HepG2 (cell line): Measurements from ENCODE around the gene DPEP3. TPM values are rescaled to one million over a fixed set of nuclear protein-coding genes. Genes with fewer than 3 reads are reported as not detected.

ENCODE experiments used
- DNMT1 ChIP-seq: sonication (generic); formaldehyde crosslinking; IDR thresholded peaks from 2 replicates; pipeline ENCODE4 v1.5.1; 2020; ENCODE audit warnings: mild to moderate bottlenecking, missing genetic modification reagents
- EED ChIP-seq: sonication (generic); formaldehyde crosslinking; IDR thresholded peaks from 2 replicates; pipeline ENCODE4 v1.5.0; 2020; ENCODE audit warnings: mild to moderate bottlenecking, missing genetic modification reagents
- FOXJ3 ChIP-seq: sonication (generic); formaldehyde crosslinking; IDR thresholded peaks from 2 replicates; pipeline ENCODE4 v1.4.0; 2020; ENCODE audit warnings: missing genetic modification reagents, mild to moderate bottlenecking, borderline replicate concordance
- MEIS1 ChIP-seq: sonication (generic); formaldehyde crosslinking; IDR thresholded peaks from 2 replicates; pipeline ENCODE4 v1.9.0; 2021; ENCODE audit warnings: mild to moderate bottlenecking, missing genetic modification reagents, moderate library complexity, borderline replicate concordance
- NFKB2 ChIP-seq: sonication (generic); formaldehyde crosslinking; IDR thresholded peaks from 2 replicates; pipeline ENCODE4 v1.4.0; 2020; ENCODE audit warnings: missing genetic modification reagents, borderline replicate concordance
- PRPF4 ChIP-seq: fragments of 200-400 bp; formaldehyde crosslinking; IDR thresholded peaks from 2 replicates; pipeline ENCODE4 v1.6.1; 2016; ENCODE audit warnings: low read length, low read depth; ENCODE audit not compliant: poor library complexity, severe bottlenecking
- RARG ChIP-seq: sonication (generic); formaldehyde crosslinking; IDR thresholded peaks from 2 replicates; pipeline ENCODE4 v1.4.0; 2020; ENCODE audit warnings: low read depth, mild to moderate bottlenecking, missing genetic modification reagents
- SAFB2 ChIP-seq: sonication (generic); formaldehyde crosslinking; IDR thresholded peaks from 2 replicates; pipeline ENCODE4 v1.5.1; 2020; ENCODE audit warnings: missing genetic modification reagents, low read depth, mild to moderate bottlenecking, borderline replicate concordance
- SKI ChIP-seq: fragments of 450-650 bp; IDR thresholded peaks from one replicate; pipeline ENCODE4 v1.6.1; 2018; ENCODE audit warnings: mild to moderate bottlenecking; ENCODE audit not compliant: partially characterized antibody
- TCF12 ChIP-seq, 2 experiments: fragments of 450-650 bp in 1 of 2; sonication (generic) in 1 of 2; formaldehyde crosslinking in 1 of 2; IDR thresholded peaks; 2 replicates each; pipeline versions ENCODE4 v1.6.1 to v1.8.0; 2017 to 2022; ENCODE audit warnings: antibody characterized with exemption in 1 of 2, mild to moderate bottlenecking in 1 of 2, missing genetic modification reagents in 1 of 2, moderate library complexity in 1 of 2
- XBP1 ChIP-seq: sonication (generic); formaldehyde crosslinking; IDR thresholded peaks from 2 replicates; pipeline ENCODE4 v1.5.0; 2020; ENCODE audit warnings: missing genetic modification reagents
- YEATS4 ChIP-seq: sonication (generic); formaldehyde crosslinking; IDR thresholded peaks from 2 replicates; pipeline ENCODE4 v1.4.0; 2020; ENCODE audit warnings: missing genetic modification reagents, borderline replicate concordance
- ZNF180 ChIP-seq: sonication (generic); formaldehyde crosslinking; IDR thresholded peaks from 2 replicates; pipeline ENCODE4 v1.4.0; 2020; ENCODE audit warnings: low read depth, missing genetic modification reagents, borderline replicate concordance
- ZNF24 ChIP-seq: fragments of 450-650 bp; IDR thresholded peaks from 2 replicates; pipeline ENCODE4 v1.6.1; 2017; ENCODE audit warnings: antibody characterized with exemption, mild to moderate bottlenecking
- ZNF672 ChIP-seq: sonication (generic); formaldehyde crosslinking; IDR thresholded peaks from 2 replicates; pipeline ENCODE4 v1.8.1; 2022; ENCODE audit warnings: missing genetic modification reagents
- ZSCAN25 ChIP-seq: sonication (generic); formaldehyde crosslinking; IDR thresholded peaks from 2 replicates; pipeline ENCODE4 v1.8.0; 2022; ENCODE audit warnings: mild to moderate bottlenecking, missing genetic modification reagents
- polyA plus RNA-seq, 8 experiments: library from polyadenylated mRNA; depleted of rRNA in 3 of 8; stranded (reverse) in 7 of 8; unstranded in 1 of 8; fragments of >200 nt; fragmentation: Illumina TruSeq in 4 of 8; extraction: Trizol in 4 of 8; gene quantifications; 2 replicates each; pipeline versions ENCODE4 v1.2.1 to v1.2.3, GENCODE V29; 2011 to 2016; ENCODE audit warnings: low read depth in 4 of 8, missing spikeins in 1 of 8, mixed read lengths in 1 of 8; ENCODE audit not compliant: insufficient read depth in 1 of 8
- total RNA-seq, 5 experiments: library from RNA; depleted of rRNA; stranded (reverse); fragments of >200 nt; fragmentation: Illumina TruSeq; extraction: Trizol; gene quantifications; 2 replicates each; pipeline ENCODE4 v1.2.3, GENCODE V29; 2016; ENCODE audit warnings: low read depth in 1 of 5
- TF ChIP-seq, protein P1 (sequence below): IDR thresholded peaks from 2 replicates; pipeline ENCODE4 v1.6.1; 2016; ENCODE audit warnings: mild to moderate bottlenecking, missing biosample characterization, missing genetic modification reagents
- TF ChIP-seq, protein P2 (sequence below): sonication (generic); formaldehyde crosslinking; IDR thresholded peaks from 2 replicates; pipeline ENCODE4 v1.5.0; 2020; ENCODE audit warnings: mild to moderate bottlenecking, missing genetic modification reagents, borderline replicate concordance
- TF ChIP-seq, protein P3 (sequence below): sonication (generic); formaldehyde crosslinking; IDR thresholded peaks from 2 replicates; pipeline ENCODE4 v1.8.1; 2023; ENCODE audit warnings: mild to moderate bottlenecking, missing genetic modification reagents
- TF ChIP-seq, protein P4 (sequence below): sonication (generic); formaldehyde crosslinking; IDR thresholded peaks from 2 replicates; pipeline ENCODE4 v1.4.0; 2020; ENCODE audit warnings: mild to moderate bottlenecking, missing genetic modification reagents, borderline replicate concordance

DPEP3 gene
- total and polyA plus RNA-seq, 2 of the 13 experiments (the other 11 are each of a cell fraction or from before 2014, with no cell fraction given), result not detected

DNA sequence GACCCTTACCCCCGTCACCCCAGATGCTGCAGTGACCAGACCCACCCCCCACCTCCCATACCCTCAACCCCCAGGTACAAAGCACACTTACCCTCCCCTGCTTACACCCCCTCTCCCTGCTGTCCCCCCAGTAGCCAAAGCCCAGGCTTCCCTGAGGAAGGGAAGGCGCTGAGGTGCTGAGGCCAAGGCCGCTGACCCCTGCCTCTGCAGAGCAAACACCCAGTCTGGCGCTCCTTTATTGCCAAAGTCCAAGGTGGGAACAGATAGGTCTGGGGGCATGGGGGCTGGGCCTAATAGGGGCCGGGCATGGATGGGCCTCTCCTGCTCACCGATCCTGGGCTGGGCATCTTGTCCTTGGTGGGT is 37.1 kb downstream of the DPEP3 start (continued):
- TF ChIP-seq ZNF672 (CRISPR knock-in tag) (no peak), ZNF24 (0 out of 2 replicates have a peak, but pooled peaks have one; percentile 8), FOXJ3 (CRISPR knock-in tag) (no peak), YEATS4 (CRISPR knock-in tag) (peak; percentile 20; the same call in 1 of the 2 replicates), SKI (peak; percentile 74), NFKB2 (CRISPR knock-in tag) (no peak), EED (CRISPR knock-in tag) (no peak), PRPF4 (no peak), MEIS1 (CRISPR knock-in tag) (peak; percentile 72; the same call in 1 of the 2 replicates), TCF12 (IDR thresholded peaks at IDR 0.05) (no peak), TCF12 (CRISPR knock-in tag; IDR thresholded peaks at IDR 0.05) (peak; percentile 90), SAFB2 (CRISPR knock-in tag) (no peak), DNMT1 (no peak), ZSCAN25 (peak; percentile 98), ZNF180 (CRISPR knock-in tag) (no peak), XBP1 (no peak), RARG (CRISPR knock-in tag) (0 out of 2 replicates have a peak, but pooled peaks have one; percentile 36)
- TF ChIP-seq, protein P1, sequence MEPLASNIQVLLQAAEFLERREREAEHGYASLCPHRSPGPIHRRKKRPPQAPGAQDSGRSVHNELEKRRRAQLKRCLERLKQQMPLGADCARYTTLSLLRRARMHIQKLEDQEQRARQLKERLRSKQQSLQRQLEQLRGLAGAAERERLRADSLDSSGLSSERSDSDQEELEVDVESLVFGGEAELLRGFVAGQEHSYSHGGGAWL (CRISPR knock-in tag), result no peak
- TF ChIP-seq, protein P2, sequence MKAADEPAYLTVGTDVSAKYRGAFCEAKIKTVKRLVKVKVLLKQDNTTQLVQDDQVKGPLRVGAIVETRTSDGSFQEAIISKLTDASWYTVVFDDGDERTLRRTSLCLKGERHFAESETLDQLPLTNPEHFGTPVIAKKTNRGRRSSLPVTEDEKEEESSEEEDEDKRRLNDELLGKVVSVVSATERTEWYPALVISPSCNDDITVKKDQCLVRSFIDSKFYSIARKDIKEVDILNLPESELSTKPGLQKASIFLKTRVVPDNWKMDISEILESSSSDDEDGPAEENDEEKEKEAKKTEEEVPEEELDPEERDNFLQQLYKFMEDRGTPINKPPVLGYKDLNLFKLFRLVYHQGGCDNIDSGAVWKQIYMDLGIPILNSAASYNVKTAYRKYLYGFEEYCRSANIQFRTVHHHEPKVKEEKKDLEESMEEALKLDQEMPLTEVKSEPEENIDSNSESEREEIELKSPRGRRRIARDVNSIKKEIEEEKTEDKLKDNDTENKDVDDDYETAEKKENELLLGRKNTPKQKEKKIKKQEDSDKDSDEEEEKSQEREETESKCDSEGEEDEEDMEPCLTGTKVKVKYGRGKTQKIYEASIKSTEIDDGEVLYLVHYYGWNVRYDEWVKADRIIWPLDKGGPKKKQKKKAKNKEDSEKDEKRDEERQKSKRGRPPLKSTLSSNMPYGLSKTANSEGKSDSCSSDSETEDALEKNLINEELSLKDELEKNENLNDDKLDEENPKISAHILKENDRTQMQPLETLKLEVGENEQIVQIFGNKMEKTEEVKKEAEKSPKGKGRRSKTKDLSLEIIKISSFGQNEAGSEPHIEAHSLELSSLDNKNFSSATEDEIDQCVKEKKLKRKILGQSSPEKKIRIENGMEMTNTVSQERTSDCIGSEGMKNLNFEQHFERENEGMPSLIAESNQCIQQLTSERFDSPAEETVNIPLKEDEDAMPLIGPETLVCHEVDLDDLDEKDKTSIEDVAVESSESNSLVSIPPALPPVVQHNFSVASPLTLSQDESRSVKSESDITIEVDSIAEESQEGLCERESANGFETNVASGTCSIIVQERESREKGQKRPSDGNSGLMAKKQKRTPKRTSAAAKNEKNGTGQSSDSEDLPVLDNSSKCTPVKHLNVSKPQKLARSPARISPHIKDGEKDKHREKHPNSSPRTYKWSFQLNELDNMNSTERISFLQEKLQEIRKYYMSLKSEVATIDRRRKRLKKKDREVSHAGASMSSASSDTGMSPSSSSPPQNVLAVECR (CRISPR knock-in tag), result peak; percentile 70
- TF ChIP-seq, protein P3, sequence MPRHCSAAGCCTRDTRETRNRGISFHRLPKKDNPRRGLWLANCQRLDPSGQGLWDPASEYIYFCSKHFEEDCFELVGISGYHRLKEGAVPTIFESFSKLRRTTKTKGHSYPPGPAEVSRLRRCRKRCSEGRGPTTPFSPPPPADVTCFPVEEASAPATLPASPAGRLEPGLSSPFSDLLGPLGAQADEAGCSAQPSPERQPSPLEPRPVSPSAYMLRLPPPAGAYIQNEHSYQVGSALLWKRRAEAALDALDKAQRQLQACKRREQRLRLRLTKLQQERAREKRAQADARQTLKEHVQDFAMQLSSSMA (CRISPR knock-in tag), result no peak
- TF ChIP-seq, protein P4, sequence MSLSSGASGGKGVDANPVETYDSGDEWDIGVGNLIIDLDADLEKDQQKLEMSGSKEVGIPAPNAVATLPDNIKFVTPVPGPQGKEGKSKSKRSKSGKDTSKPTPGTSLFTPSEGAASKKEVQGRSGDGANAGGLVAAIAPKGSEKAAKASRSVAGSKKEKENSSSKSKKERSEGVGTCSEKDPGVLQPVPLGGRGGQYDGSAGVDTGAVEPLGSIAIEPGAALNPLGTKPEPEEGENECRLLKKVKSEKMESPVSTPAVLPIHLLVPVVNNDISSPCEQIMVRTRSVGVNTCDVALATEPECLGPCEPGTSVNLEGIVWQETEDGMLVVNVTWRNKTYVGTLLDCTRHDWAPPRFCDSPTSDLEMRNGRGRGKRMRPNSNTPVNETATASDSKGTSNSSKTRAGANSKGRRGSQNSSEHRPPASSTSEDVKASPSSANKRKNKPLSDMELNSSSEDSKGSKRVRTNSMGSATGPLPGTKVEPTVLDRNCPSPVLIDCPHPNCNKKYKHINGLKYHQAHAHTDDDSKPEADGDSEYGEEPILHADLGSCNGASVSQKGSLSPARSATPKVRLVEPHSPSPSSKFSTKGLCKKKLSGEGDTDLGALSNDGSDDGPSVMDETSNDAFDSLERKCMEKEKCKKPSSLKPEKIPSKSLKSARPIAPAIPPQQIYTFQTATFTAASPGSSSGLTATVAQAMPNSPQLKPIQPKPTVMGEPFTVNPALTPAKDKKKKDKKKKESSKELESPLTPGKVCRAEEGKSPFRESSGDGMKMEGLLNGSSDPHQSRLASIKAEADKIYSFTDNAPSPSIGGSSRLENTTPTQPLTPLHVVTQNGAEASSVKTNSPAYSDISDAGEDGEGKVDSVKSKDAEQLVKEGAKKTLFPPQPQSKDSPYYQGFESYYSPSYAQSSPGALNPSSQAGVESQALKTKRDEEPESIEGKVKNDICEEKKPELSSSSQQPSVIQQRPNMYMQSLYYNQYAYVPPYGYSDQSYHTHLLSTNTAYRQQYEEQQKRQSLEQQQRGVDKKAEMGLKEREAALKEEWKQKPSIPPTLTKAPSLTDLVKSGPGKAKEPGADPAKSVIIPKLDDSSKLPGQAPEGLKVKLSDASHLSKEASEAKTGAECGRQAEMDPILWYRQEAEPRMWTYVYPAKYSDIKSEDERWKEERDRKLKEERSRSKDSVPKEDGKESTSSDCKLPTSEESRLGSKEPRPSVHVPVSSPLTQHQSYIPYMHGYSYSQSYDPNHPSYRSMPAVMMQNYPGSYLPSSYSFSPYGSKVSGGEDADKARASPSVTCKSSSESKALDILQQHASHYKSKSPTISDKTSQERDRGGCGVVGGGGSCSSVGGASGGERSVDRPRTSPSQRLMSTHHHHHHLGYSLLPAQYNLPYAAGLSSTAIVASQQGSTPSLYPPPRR (CRISPR knock-in tag), result peak; percentile 87; the same call in 1 of the 2 replicates
